GM19099 (cell line): ENCODE measurements around the gene MTARC1.

Experiments
- POLR2A ChIP-seq: IDR thresholded peaks from 3 replicates; pipeline ENCODE4 v1.6.1; 2011; ENCODE audit warnings: low read depth; ENCODE audit not compliant: insufficient read length; ENCODE audit errors: extremely low read depth

The MTARC1 gene

DNA sequence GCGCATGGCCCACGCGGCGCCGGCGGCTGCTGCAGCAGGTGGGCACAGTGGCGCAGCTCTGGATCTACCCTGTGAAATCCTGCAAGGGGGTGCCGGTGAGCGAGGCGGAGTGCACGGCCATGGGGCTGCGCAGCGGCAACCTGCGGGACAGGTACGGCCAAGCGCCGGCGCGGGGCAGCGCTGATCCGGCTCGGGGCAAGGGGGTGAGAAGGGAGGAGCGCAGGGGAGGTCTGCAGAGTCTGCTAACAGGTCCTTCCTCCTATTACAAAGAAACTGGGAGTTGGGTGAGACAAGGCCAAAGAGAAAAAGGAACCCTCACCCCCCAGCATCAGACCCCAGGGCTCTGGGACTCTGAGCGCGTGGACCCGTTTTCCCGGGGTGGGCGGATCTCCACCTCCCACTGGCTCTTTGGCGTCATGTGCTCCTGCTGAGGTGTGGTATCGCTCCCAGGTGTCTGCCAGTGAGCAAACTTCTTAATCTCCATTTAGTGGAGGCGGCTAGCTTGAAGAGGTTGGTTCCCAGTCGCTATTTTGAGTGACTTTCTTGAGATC is 431 bp downstream of the MTARC1 start:
- TF ChIP-seq POLR2A: no peak

- TF ChIP-seq POLR2A: no peak
Measured at GRCh38 chr1:220788900-220789299, 2.2 kb downstream of the MTARC1 start.

DNA sequence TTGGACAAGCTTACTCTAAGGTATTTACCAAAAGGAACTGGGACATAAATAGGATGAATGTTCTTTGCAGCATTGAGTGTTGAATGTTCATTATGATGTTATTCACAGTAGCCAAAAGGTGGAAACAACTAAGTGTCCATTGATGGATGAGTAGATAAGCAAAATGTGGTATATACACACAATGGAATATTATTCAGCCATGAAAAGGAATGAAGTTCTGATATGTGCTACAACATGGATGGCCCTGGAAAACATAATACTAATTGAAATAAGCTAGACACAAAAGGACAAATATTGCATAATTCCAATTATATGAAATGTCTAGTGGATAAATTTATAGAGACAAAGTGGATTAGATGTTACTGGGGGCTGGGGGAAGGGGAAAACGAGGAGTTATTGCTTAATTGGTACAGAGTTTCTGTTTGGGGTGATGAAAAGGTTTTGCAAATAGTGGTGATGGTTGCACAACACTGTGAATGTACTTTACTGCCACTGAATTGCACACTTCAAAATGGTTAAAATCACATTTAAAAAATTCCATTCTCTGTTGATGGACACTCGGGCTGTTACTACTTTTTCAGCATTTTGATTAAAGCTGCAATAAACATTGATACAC is 2.9 kb downstream of the MTARC1 start:
- no peak for TF ChIP-seq POLR2A

GRCh38 chr1:220791285-220791684 is 4.6 kb downstream of the MTARC1 start:
- no peak for TF ChIP-seq POLR2A

DNA sequence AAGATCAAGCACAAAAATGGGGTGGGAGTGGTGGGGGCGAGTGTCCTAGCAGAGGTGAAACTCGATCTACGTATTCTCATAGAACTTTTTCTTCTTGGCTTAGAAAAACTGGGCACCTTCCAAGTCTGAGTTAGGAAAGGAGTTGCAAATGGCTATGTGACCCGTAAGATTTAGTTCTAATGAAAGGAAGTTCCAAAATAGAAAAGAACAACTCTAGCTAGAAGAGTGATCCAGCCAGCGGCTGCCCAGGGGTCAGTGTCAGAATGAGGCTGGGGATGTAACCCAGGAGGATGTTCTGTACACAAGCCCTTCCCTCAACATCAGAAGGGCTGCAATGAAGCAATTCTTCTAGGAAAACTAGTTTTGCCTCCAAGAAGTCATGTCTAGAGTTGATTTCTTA is 5.2 kb downstream of the MTARC1 start:
- no peak for TF ChIP-seq POLR2A

GRCh38 chr1:220796530-220796929 is 9.8 kb downstream of the MTARC1 start:
- no peak for TF ChIP-seq POLR2A

GRCh38 chr1:220797044-220797443 is 10.3 kb downstream of the MTARC1 start:
- no peak for TF ChIP-seq POLR2A

DNA sequence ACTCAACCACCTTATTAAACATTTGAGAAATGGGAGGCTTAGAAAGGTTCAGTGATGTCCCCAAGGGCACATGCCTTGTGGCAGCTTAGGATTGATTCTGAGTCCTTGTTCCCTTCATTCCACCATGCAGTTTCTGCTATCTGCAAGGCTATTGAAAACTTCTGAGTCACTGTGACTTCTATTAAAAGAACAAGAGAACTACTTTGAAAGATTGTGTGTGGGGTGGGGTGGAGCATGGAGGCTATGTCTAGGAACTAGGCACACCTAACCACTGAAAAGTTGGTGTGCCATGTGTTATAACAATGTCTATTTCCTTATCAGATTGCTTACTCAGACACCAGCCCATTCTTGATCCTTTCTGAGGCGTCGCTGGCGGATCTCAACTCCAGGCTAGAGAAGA is 10.8 kb downstream of the MTARC1 start:
- TF ChIP-seq POLR2A: no peak

DNA sequence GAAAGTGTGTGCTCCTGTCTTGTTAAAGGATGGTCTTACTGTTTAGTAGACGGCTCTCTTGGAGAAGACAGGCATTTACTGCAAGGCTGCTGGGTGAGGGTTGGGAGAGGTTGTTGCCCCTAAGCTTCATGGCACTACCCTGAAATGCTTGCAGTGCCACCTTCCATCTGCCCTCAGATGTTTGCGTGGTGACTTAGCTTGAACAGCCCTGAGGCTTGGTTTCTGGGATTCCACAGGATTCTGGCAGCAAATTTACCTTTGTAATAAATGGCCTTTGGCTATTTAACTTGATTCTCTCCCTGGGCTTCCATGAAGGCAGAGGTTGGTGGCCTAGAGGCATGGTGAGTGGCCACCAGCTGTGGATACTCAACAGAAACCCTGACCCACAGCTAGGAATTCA is 11.6 kb downstream of the MTARC1 start:
- TF ChIP-seq POLR2A: no peak

- no peak for TF ChIP-seq POLR2A
Measured at GRCh38 chr1:220800262-220800661, 13.5 kb downstream of the MTARC1 start.

DNA sequence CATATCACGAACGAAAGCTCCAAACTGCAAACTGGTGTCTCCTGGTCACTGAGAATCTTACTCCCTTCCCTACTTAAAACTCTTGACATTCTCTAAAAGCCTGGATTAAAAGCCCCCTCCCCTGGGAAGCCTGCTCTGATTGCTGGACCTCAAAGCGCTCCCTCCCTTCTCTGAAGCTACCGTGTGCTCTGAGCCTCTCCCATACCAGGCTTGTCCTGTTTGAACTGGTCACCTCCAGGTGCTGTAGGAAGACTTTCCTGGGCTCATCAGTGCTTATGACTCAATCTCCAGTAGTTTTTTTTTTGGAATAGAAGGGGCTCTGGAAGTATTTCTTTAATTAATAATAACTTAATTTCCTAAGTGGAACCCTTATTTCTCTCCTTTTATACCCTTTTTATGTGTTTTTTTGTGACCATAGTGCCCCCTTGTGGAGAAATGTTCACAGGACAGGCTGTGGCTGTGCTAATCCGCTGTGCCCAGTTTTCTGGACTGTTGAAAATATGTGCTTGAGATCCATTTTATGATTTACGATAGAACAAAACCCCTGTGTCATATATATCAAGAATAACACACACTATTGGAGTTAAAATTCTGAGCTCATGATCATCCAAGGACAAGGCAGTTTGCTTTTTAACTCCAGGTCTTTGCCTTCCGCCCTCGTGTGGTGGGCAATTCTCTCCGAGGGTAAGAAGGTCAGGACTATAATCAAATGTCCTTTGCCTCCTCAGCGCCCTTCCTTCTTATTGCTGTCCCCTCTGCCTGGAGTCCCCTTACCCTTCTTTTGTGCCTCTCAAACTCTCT is 16.9 kb downstream of the MTARC1 start:
- TF ChIP-seq POLR2A: no peak

- no peak for TF ChIP-seq POLR2A
Measured at GRCh38 chr1:220804202-220804586, 17.5 kb downstream of the MTARC1 start.

DNA sequence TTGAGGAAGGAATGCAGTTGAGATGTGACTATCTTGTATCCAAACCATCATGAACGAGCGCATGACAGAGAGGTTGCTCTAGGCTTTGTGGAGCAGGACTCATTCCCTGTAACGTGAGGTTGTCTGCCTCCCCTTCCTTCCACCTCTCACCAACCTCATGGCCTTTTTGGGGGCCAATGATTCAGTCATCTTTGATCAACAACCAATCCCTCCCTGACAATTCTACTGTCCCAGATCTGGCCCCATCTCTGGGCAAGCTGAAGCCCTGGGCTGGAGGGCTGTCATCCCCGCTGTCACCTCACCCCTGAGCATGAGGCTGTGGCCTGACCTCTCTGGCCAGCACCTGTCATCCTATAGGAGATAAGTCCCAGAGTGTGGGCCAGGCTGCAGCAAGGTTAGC is 19.7 kb downstream of the MTARC1 start:
- no peak for TF ChIP-seq POLR2A

DNA sequence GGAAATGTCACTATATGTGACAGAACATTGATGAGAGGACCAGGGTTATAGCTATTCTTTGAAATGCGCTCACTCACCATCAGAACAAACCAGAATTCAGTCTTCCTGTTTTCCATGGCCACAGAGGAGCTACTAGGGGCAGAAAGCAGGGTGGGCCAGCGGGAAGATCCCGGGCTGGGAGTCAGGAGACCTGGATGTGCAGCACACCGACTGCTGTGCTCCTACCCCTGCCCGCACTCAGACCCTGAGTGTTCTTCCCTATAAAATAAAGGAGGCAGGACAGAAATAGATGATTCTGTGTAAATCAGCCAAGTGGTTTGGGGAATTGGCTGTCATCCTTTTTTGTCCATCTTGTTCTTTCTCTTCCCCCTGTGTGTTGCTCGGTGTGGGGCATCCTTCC is 21.0 kb downstream of the MTARC1 start:
- no peak for TF ChIP-seq POLR2A

DNA sequence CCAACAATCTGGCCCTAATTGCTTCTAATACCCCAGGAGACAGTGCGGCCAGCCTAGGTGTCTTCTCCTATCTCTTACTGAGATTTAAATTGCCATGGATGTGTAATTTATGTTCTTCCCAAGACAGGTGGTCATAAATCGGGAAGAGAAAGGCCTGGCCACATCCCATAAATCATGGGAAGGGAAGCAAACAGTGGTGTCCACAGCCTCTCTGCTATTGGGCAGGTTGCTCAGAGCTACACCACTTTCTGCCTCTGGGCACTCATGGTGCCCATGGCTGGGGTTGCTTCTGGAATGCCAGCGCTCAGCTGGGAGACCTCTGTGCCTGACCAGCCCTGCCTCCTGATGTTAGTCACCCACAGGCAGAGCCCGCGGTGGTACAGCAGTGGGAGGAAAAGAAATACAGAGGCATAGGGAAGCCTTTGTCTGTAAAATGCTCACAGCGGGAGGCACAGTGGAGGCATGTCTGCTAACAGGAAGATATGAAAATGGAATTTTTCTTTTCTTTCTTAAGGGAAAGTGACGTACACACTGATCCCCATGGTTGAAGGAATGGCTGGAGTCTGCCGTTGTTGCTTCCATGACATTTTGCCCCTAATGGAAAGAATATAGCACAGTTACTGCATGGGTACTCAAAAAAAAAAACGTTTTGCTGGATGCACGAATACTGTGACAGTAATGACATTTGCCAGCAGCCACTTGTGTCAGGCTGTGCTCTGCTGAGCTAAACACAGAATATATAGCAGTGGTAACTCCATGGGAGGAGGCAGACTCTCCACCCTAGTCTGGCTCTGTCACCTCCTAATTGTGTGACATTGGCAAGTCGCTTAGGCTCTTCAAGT is 21.9 kb downstream of the MTARC1 start:
- TF ChIP-seq POLR2A: no peak
